ENCODE results near the gene RGS19. TPM values are rescaled to one million over a fixed set of nuclear protein-coding genes. Genes with fewer than 3 reads are reported as not detected.

Gene RGS19
- total RNA-seq, 1 donor from 2014 or later: 26.2 TPM

DNA sequence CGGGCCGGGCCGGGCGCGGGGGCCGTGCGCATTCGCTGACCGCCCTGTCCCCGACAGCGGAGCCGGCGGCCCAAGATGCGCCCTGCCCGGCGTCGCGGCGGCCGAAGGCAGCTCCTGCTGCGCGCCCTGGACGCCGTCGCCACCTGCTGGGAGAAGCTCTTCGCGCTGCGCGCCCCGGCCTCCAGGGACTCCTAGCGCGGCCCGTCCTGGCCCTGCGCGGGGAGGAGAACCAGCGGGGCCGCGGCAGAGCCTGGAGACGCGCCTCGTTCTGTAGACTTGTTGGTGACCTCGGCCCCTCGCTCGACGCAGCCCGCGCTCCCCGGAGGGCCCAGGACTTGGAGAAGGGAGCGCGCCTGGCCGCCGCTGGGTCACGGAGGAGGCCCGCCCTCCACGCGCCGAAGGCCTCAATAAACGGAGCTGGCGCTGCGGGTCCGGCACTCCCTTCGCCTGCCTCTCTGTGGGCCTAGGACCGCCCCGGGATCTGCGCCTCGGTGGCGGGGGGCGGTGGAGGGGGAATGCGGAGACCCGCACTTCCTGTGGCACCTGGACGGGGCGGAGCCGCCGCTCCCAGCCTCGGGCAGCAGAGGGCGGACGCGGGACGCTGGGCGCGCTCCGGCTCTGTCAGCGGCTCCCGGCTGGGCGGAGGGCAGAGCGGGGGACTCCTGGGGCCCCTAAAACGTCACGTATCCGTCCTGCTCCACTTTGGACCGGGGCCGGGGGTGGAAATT is 40.6 kb downstream of the RGS19 start:
- H3K4me1 Mint-ChIP-seq (ENCODE audit: unreplicated experiment): peaks cover 35% of the 10 kb centered on the region
- H3K4me3 Mint-ChIP-seq (ENCODE audit: unreplicated experiment): peak overlapping the region; percentile 62
- no peaks in the 10 kb centered on the region for H3K36me3 Mint-ChIP-seq (ENCODE audit: low read depth, unreplicated experiment)
- H3K27ac Mint-ChIP-seq (ENCODE audit: unreplicated experiment): no peak overlapping the region
- peaks cover 14% of the 10 kb centered on the region for H3K27me3 Mint-ChIP-seq (ENCODE audit: unreplicated experiment)
- H3K9me3 Mint-ChIP-seq (ENCODE audit: unreplicated experiment): no peaks in the 10 kb centered on the region
- TF ChIP-seq, protein P1, sequence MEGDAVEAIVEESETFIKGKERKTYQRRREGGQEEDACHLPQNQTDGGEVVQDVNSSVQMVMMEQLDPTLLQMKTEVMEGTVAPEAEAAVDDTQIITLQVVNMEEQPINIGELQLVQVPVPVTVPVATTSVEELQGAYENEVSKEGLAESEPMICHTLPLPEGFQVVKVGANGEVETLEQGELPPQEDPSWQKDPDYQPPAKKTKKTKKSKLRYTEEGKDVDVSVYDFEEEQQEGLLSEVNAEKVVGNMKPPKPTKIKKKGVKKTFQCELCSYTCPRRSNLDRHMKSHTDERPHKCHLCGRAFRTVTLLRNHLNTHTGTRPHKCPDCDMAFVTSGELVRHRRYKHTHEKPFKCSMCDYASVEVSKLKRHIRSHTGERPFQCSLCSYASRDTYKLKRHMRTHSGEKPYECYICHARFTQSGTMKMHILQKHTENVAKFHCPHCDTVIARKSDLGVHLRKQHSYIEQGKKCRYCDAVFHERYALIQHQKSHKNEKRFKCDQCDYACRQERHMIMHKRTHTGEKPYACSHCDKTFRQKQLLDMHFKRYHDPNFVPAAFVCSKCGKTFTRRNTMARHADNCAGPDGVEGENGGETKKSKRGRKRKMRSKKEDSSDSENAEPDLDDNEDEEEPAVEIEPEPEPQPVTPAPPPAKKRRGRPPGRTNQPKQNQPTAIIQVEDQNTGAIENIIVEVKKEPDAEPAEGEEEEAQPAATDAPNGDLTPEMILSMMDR (IDR thresholded peaks at IDR 0.05; ENCODE audit: unreplicated experiment): peak; percentile 68
- peak; percentile 98 for DNase-seq (ENCODE audit: low spot score)

- H3K4me3 Mint-ChIP-seq (ENCODE audit: unreplicated experiment): no peak overlapping the region
- no peak for DNase-seq (ENCODE audit: low spot score)
- H3K27me3 Mint-ChIP-seq (ENCODE audit: unreplicated experiment): peaks cover 11% of the 10 kb centered on the region
- H3K27ac Mint-ChIP-seq (ENCODE audit: unreplicated experiment): no peak overlapping the region
- H3K36me3 Mint-ChIP-seq (ENCODE audit: low read depth, unreplicated experiment): no peaks in the 10 kb centered on the region
- TF ChIP-seq, protein P1 (IDR thresholded peaks at IDR 0.05; ENCODE audit: unreplicated experiment): no peak
- no peaks in the 10 kb centered on the region for H3K9me3 Mint-ChIP-seq (ENCODE audit: unreplicated experiment)
- peaks cover 32% of the 10 kb centered on the region for H3K4me1 Mint-ChIP-seq (ENCODE audit: unreplicated experiment)
Measured at GRCh38 chr20:64038224-64038564, 41.1 kb downstream of the RGS19 start.

GRCh38 chr20:64037498-64038213 is 41.7 kb downstream of the RGS19 start:
- TF ChIP-seq, protein P1 (IDR thresholded peaks at IDR 0.05; ENCODE audit: unreplicated experiment): no peak
- Mint-ChIP-seq H3K27me3 (ENCODE audit: unreplicated experiment) (peaks cover 11% of the 10 kb centered on the region), H3K4me3 (ENCODE audit: unreplicated experiment) (peak overlapping the region; percentile 90), H3K27ac (ENCODE audit: unreplicated experiment) (peak overlapping the region; percentile 61), H3K4me1 (ENCODE audit: unreplicated experiment) (peaks cover 32% of the 10 kb centered on the region), H3K9me3 (ENCODE audit: unreplicated experiment) (no peaks in the 10 kb centered on the region), H3K36me3 (ENCODE audit: low read depth, unreplicated experiment) (no peaks in the 10 kb centered on the region)
- no peak for DNase-seq (ENCODE audit: low spot score)

DNA sequence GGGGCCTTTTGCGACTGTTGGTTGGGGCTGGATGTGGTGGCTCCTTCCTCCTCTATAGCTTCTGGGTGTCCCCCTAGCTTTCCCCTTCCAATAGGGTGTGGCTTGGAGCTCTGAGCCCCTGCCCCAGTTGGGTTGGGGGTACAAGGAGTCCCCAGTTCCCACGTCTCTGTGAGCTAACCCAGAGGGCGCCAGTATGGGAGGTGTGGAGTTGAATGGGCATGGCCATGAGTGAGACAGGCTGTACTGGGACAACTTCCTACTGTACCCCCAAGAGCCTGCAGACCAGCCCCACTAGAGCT is 42.2 kb downstream of the RGS19 start:
- peaks cover 11% of the 10 kb centered on the region for H3K27me3 Mint-ChIP-seq (ENCODE audit: unreplicated experiment)
- H3K4me3 Mint-ChIP-seq (ENCODE audit: unreplicated experiment): peak overlapping the region; percentile 90

More for the DNA sequence above, 42.2 kb downstream of the RGS19 start:
- H3K27ac Mint-ChIP-seq (ENCODE audit: unreplicated experiment): no peak overlapping the region
- H3K9me3 Mint-ChIP-seq (ENCODE audit: unreplicated experiment): no peaks in the 10 kb centered on the region
- H3K4me1 Mint-ChIP-seq (ENCODE audit: unreplicated experiment): peaks cover 32% of the 10 kb centered on the region
- no peak for DNase-seq (ENCODE audit: low spot score)
- TF ChIP-seq, protein P1 (IDR thresholded peaks at IDR 0.05; ENCODE audit: unreplicated experiment): no peak
- no peaks in the 10 kb centered on the region for H3K36me3 Mint-ChIP-seq (ENCODE audit: low read depth, unreplicated experiment)

Measured in endothelial cell (in vitro differentiated cells).